D341Med (cell line): ENCODE data around the gene IL12RB1.
A peak's percentile ranks its signal among the peaks of the same experiment; 100 is the strongest.
"Not testable (repeated sequence)": the region's sequence is repeated elsewhere in the genome, so short reads cannot be mapped to it uniquely, and the experiment has no call there.

Experiments
- DNase-seq: peaks from one replicate; pipeline ENCODE4 v3.0.0; 2012; ENCODE audit warnings: low spot score

The IL12RB1 gene

DNA sequence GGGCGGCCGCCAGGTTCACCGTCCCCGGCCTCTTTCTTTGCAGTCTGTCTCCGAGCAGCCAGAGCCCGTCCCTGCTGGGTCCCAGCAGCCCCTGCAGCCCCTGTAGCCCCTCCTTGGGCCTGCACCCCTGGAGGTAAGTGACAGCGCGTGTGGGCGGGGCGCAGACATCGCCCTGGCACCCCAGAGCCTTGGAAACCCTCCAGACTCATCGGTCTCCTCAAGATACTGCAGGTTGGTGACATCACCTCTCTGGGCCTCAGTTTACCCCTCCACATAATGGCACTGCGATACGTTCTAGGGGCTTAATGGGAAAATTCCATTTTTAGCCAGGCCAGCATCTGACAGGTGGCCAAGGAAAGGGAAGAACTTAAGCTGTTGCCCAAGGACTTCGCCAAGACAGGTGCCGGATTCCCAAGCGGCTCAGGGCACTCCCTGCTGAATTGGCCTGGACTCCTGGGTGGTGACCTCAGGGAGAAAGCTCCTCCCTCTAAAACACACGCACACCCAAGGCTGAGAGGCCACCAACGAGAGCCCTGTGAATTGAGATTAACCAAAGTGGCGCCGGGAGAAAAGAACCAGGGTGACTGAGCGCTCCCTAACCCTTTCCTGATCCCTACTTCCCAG, 24.0 kb upstream of the IL12RB1 start:
- no peak for DNase-seq

DNA sequence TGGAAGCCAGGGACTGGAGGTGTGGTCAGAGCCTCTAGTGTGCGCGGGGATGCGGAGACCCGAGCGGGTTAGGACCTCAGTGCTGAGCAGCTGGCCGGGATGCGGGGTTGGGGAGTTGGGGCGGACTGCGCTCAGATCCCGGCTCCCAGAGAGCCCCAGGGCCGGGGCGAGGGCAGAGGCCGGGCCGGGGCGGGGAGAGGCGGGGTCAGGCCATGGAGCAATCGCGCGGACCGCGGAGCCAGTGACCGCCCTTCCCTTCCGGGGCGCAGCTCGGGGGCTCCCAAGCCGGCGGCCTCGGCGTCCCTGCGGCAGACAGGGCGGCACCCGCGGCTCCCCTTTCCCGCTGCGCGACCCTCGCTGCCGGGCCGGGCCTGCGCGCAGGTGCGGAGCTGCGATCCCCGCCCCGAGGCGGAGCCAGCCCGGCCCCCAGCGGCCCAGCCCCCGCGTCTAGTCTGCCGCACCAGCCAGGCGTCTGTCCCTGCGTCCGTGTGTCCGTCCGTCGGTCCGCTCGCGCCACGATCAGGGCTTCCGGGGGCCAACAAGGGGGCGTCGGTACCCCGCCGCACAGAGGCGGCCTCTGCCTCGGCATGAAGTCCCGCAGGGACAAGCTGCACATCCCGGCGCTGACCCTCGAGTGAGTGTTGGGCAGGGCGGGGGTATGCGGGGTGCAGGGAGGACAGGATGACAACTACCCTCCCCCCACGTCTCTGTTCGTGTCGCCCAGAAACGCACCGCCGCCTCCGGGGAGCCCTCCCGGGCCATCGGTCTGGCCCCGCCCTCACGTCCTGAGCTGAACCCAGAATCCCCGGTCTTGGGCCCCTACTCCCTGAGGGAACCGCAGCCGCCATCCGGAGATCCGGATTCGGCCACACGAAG, 23.2 kb upstream of the IL12RB1 start:
- no peak for DNase-seq

DNA sequence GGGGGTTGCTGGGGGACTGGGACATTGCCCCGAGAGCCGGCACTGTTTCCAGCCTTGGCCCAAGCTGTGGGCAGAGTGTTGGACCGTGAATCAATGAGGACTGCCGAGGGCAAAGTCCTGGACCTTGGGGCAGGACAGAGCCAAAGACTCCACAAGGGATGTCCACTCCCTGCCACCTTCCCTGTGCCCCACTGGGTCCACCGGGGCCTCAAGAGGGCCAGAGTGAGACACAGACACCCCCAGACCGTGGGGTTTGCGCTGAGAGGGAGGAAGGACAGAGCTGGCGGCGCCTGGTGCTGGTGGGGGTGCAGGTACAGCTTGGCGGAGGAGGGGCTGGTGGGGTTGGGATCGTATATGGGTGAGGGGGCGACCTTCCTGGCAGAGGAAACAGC, 22.6 kb upstream of the IL12RB1 start:
- DNase-seq: no peak

DNA sequence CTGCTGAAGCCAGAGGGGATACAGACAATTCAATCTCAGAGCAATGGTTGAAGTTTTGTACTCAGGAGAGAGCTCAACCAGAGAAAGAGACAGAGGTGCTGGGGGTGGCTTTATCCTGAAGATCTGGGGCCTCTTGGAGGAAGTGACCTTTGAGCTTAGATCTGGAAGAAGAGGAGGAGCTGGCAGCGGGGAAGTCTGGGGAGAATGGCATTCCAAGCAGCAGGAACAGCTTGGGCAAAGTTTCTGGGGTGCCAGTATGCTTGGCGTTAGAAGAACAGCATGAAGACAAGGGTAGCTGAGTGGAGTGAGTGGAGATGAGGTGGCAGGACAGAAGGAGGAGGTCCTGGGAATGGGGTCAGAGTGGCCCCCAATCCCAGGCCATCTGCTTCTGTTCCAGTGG, 22.2 kb upstream of the IL12RB1 start:
- no peak for DNase-seq

DNA sequence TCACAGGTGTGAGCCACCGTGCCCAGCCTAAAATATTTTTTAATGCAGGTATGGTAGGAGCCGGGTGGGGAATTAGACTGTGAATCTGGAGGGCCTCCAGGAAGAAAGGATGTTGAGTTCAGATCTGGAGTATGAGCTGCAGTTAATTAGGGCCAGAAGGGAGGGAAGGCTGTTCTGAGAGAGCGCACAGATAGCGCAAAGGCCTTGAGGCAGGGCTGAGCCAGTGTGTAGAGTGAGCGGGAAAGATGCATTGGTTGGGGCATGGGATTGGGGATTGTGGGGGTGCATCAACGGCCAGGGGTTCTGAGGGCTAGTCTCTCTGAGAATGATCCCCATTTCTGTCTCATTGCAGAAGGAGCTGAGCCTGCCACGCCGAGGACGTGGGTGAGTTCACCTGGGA, 20.5 kb upstream of the IL12RB1 start:
- no peak for DNase-seq

DNA sequence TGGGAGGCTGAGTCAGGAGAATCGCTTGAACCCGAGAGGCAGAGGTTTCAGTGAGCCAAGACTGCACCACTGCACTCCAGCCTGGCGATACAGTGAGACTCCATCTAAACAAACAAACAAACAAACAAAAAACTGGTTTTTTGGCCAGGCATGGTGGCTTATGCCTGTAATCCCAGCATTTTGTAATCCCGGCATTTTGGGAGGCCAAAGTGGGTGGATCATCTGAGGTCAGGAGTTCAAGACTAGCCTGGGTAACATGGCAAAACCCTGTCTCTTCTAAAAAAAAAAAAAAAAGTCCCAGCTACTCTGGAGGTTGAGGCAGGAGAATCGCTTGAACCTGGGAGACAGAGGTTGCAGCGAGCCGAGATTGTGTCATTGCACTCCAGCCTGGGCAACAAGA, 18.5 kb upstream of the IL12RB1 start:
- DNase-seq: not testable (repeated sequence)

DNA sequence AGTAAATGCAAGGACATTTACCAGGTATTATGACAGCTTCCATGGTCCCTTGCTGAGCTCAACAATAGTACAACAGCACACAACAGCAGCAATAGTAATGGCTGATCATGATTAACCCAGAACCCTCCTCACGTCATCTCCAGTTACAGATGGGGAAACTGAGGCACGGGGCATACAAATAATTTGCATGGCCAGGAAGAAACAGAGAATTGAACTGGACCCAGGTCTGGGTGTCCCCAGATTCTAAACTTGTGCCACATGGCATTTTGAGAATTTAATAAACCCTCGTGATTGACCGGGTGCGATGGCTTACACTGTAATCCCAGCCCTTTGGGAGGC, 18.0 kb upstream of the IL12RB1 start:
- DNase-seq: no peak

DNA sequence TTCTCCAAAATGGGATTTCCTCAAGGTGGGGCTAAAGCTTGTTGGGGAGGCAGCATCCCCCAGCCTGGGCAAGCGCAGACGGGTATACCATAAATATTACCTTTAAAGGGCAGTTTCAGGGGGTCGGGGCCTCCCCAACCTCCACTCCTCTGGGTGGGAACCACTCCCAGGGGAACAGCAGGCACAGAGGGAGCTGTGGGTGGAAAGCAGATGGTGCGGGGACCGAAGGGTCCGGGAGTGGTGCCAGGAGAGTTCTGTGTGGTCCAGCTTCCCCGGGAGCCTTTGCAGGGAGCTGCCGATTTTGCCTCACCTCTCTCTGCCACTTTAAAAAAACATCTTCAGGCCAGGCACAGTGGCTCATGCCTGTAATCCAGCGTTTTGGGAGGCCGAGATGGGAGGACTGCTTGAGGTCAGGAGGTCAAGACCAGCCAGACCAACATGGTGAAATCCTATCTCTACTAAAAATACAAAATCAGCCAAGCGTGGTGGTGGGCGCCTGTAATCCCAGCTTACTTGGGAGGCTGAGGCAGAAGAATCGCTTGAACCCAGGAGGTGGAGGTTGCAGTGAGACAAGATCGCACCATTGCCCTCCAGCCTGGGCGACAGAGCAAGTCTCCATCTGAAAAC, 16.3 kb upstream of the IL12RB1 start:
- DNase-seq: peak; percentile 85

DNA sequence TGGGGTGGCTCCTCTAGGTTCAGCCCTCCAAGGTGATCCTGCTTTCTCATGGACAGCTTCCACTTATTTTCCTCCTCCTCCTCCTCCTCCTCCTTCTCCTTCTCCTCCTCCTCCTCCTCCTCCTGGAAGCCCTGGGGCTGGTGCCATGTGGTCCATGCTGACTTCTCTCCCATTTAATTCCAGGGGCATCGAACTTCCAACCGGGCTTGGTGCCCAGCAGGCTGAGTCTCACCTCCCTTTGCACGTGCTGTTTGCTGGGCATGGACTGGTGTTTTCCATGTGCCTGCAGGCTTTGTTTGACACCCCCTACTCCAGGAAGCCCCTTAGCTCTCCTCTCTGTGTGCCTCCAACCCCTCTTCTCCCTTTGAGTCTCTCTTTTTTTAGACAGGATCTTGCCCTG, 14.5 kb upstream of the IL12RB1 start:
- no peak for DNase-seq

DNA sequence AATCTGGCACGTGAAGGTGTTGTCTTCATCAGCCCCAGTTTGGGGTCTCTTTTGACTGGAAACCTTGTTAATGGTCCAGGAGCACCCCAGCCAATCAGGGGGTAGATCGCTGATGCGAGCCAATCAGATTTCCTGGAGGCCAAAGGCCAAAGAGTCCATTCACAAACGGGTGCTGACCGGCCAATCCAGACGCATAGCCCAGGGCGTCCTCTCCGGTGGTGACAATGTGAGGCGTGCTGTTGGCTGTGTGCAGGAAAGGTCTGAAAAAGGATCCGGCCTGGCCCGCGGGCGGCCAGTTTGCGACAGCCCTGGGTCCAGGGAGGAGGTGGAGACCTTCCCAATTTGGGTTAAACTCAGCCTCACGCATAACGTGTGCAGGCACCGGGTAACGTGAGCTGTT, 14.0 kb upstream of the IL12RB1 start:
- DNase-seq: no peak

DNA sequence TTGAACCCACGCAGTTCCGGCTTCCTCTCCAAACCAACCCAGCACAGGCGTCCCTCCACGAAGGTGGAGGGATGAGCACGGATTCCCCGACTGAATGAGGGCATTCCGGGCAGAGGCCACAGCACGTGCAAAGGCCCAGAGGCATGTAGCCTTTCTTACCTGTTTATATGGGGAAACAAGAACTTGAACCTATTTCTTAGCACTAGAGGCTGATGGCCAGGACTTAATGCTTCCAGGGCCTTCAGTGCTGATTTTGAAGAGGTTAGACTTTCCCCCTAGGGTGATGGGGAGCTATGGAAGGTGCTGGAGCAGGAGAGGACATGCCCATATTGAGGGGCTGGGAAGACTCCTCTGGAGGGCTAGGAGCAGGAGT, 12.9 kb upstream of the IL12RB1 start:
- no peak for DNase-seq

DNA sequence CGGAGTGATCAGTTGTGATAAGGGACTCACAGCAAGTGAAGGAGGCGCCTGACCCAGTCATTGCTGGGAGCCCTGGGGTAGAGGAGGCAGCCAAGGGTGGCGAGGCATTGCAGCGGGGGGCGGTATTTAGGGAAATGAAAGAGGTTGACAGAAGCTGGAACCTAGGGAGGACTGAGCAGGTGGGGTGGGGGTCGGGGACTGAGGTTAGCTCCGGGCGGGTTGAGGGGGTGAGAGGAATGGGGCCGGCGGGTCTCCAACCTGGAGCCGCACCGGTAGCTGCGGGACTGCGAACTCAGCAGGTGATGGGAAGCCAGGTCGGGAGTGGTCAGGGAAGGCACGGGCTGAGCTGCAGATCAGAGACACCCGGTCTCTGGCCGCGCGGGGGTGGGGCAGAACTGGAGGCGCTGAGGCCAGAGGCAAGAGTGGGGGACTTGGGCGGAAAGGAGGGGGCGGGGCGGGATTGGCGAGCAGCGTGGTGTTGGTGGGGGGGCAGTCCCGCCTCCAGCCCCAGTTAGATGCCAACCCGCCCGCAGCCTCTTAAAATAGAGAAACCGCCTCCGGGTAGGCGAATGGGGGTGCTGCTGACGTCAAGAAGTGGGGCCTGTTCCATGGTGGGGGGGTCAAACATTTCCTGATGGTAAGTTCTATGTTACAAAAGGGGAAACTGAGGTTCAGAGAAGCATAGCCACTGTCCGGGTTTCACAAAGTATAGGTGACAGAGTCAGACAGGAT, 12.3 kb upstream of the IL12RB1 start:
- no peak for DNase-seq

DNA sequence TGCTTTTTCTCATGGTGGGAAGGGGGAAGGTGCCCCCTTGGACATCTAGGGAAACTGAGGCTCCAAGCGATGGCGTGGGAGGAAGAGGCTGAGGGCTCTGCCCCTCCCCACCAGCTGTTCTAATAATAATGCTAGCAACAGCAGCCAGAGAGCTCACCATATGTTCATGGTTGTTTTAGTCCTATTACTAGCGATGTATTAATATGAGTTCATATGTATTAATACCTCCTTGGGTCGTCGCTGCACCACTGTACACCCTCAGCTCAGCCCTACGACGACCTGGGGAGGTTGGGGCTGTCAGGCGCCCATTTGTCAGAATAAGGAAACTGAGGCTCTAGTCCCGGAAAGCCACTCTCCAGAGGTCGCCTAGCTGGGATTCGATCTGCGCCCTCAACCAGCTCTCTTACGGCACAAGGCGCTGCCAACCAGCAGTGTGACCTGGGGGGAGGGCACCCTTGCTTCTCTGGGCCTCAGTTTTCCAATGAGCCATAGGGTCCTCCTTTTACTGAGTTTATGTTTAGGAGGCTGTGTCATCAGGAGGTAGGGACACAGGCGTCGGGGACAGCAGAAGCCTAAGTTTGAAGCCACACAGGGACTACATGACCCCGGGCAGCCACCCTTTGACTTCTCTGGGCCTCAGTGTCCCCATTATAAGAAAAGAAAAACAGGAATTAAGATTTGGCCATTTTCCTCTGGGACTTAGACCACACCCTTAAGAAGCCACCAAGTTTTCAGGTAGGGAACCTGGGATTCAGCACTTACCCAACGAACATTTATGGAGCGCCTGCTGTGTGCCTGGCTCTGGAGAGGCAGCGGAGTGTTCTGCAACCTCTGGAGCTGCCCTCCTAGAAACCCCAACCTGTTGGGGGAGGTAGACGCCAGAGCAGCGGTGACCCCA, 11.5 kb upstream of the IL12RB1 start:
- DNase-seq: no peak

DNA sequence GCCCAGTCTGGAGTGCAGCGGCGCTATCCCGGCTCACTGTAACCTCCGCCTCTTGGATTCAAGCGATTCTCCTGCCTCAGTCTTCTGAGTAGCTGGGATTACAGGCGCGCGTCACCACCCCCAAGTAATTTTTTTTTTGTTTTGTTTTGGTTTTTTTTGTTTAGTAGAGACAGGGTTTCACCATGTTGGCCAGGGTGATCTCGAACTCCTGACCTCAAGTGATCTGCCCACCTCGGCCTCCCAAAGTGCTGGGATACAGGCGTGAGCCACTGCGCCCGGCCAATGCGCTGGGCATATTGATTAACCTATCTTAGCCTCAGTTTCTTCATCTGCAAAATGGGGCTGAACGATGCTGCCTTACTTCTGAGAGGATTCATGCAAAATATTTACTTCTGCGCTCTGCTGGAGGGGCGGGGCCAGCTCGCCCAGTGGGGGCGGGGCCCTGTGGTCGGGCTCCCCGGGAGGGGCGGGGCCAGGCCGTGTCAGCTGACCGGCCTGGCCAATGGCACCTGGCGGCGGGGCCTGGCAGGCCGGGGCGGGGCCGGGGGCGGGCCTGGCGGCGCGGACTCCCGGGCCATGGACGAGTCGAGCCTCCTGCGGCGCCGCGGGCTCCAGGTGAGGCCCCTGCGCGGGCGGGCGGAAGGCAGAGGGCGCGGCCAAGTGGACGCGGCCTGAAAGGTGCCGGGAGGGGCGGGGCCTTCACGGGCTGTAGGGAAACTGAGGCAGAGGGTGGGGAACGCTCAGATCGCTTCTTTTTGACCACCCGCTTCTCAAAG, 10.7 kb upstream of the IL12RB1 start, which contains the start of gene MAST3:
Gene MAST3, plus strand, starts transcription at position 562 of the 776 bp plus-strand sequence. Its CDS starts 15 bp downstream, at position 577.
- DNase-seq: peak; percentile 99

DNA sequence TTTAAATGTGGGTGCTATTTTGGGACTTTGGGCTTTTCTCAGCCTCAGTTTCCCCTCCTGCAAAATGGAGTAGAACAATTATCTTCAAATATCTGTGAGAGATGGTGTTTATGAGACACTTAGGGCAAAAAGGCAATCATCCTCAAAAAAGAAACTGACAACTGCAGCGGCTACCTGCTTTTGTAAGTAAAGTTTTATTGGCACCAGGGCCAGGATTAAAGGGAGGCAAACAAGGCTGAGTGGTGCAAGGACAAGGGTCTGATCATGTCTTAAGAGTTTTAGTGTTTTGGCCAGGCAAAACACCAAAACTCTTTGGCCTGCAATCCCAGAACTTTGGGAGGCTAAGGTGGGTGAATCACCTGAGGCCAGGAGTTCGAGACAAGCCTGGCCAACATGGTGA, 9.5 kb upstream of the IL12RB1 start:
- DNase-seq: no peak

DNA sequence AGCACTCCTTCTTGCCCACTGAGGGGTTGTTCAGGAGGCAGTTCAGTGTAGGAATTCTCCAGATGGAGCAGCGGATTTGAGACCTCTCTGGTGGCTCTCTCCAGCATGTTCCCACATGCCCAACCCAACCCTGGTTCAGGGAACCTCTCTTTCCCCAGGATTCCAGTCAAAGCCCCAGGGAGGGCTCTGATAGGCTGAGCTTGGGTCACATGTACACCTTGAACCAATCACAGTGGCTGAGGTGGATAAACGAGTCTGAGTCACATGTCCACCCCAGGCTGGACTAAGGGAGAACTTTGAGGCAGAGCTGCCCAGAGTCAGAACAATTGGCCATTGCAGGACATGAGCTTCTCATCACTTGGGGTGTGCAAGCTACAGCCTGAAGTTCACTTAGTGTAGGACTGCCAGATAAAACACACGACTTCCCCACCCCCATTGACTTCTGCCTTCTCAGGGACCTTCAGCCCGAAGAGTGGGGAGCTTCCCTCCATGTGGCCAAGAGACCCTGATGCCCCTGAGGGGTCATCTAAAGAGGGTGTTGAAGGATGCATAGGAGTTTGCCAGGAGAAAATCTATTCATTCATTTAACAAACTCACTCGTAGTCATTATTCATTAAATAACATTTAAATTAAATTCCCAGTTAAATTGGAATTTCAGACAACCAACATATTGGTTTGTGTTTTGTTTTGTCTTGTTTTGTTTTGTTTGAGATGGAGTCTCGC, 6.9 kb upstream of the IL12RB1 start:
- no peak for DNase-seq

DNA sequence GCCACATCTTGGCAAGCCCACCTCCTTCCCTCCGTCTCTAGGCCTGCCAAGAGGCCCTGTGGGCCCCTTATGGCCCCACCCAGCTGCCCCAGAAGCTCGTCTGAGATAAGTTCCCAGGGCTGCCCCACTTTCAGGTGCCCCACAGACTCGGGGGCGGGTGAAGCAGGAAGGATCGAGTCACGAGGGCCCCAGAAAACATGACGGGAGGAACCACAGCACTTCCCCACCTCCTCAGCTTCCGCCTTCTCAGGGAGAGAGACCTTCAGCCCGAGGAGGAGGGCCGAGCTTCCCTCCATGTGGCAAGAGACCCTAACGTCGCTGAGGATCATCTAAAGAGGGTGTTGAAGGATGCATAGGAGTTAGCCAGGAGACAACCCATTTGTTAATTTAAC, 4.5 kb upstream of the IL12RB1 start:
- DNase-seq: no peak

DNA sequence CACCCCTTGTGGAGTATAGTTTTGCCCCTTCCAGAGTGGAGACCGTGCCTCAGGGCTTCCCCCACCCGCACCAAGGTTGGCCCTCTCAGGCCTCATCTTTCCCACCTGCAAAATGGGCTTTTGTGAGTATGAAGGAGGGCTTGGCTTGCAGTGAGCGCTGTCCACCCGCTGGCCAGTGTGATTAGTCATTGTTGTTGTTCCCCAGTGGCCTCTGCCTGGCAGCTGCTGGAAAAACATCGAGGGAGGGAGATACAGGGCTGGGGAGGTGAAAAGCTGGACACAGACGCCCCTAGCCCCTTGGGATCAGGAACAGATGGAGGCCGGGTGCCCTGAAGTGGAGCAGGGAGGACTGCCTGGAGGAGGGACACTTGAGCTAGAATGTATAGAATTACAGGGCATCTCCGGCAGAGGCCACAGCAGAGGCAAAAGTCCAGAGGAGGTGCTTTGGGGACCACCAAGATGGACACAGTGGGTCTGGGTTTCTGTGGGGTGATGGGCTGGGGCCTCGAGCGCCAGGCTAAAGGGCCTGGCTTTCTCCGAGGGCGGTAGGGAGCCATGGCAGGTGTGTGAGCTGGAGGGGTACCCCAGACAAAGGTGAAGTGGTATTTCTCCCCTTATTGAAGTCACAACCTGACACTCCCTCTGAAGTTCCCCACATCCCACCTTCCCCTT, 3.9 kb upstream of the IL12RB1 start:
- DNase-seq: no peak

DNA sequence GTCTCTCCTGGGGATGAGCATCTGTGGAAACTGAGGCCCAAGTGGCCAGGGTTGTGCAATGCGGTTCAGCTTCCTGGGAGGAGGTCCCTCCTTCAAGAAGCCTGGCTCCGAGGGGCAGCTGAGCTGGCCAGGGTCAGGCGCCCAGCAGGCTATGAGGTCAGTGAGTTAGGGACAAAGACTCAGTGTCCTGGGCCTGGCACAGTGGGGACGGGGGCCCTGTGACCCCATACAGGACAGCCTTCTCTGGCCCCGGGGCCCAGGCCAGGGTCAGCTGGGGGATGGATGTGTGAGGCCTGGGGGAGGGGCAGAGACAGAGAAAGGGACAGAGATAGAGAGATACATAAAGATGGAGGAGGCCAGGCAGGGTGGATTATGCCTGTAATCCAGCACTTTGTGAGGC, 3.0 kb upstream of the IL12RB1 start:
- DNase-seq: no peak
